ENCODE measurements around the gene FOXP1.

GRCh38 chr3:71341721-71342120, 241.8 kb downstream of the FOXP1 start:
- TF ChIP-seq, protein P1, sequence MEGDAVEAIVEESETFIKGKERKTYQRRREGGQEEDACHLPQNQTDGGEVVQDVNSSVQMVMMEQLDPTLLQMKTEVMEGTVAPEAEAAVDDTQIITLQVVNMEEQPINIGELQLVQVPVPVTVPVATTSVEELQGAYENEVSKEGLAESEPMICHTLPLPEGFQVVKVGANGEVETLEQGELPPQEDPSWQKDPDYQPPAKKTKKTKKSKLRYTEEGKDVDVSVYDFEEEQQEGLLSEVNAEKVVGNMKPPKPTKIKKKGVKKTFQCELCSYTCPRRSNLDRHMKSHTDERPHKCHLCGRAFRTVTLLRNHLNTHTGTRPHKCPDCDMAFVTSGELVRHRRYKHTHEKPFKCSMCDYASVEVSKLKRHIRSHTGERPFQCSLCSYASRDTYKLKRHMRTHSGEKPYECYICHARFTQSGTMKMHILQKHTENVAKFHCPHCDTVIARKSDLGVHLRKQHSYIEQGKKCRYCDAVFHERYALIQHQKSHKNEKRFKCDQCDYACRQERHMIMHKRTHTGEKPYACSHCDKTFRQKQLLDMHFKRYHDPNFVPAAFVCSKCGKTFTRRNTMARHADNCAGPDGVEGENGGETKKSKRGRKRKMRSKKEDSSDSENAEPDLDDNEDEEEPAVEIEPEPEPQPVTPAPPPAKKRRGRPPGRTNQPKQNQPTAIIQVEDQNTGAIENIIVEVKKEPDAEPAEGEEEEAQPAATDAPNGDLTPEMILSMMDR (IDR thresholded peaks at IDR 0.05; ENCODE audit: low read depth, low read length), result no peak
- no peak for TF ChIP-seq EZH2phosphoT487 (IDR thresholded peaks at IDR 0.05; ENCODE audit: low read depth)

Data from OCI-LY3 (cell line).